Measurements from ENCODE around the gene GRID1.
A peak's percentile ranks its signal among the peaks of the same experiment; 100 is the strongest.

GRID1 gene

GRCh38 chr10:86372784-86373239, 6.2 kb upstream of the GRID1 start:
- Histone ChIP-seq H3K4me3 (no peak overlapping the region), H3K27ac (no peak overlapping the region)

GRCh38 chr10:86372119-86372783, 5.7 kb upstream of the GRID1 start:
- Histone ChIP-seq H3K4me3 (no peak overlapping the region), H3K27ac (no peak overlapping the region)

DNA sequence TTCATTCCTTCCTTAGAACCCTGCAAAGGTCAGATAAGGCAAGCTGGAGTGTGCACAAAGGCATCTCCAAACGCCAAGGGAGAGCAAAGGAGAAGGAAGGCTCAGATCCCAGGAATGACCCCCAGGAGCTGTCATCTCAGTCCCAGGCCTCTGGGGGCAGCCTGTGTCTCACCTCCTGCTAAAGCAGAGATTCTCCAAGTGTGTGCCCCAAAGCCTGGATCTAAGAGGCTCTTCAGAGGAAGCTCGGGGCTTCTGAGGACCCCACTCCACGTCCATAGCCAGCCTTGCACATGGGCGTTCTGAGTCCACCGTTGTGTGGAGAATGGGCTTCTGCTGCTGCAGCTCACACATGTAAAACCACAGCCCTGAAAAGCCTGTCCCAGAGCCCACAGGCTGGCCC, 5.1 kb upstream of the GRID1 start:
- Histone ChIP-seq H3K27ac (no peak overlapping the region), H3K4me3 (no peak overlapping the region)

- H3K27ac ChIP-seq = no peak overlapping the region
- no peak overlapping the region for H3K4me3 ChIP-seq
These were observed 4.5 kb upstream of the GRID1 start for GRCh38 chr10:86371116-86371515.

- no peak overlapping the region for H3K4me3 ChIP-seq
- no peak overlapping the region for H3K27ac ChIP-seq
These were observed 3.5 kb upstream of the GRID1 start for GRCh38 chr10:86370006-86370585.

GRCh38 chr10:86368987-86369386, 2.4 kb upstream of the GRID1 start:
- H3K27ac ChIP-seq = no peak overlapping the region
- no peak overlapping the region for H3K4me3 ChIP-seq

DNA sequence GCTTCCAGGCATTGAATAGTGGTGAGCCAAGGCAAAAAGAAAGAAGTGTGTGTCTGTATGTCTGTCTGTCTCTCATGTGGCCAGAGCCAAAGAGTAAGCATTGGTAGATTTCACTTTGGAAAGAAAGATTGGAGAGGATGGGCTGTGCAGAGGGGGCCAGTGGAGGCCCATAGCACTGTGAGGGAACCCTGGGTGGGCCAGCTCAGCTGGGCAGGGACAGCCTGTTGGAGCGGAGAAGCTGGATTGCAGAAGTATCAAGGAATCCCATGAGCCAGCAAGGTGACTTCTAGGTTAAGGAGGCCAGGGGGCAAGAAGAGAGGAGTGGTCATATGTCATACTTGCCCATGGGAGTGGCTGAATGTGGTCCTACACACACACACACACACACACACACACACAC, 1.5 kb upstream of the GRID1 start:
- H3K27ac ChIP-seq = no peak overlapping the region
- no peak overlapping the region for H3K4me3 ChIP-seq

DNA sequence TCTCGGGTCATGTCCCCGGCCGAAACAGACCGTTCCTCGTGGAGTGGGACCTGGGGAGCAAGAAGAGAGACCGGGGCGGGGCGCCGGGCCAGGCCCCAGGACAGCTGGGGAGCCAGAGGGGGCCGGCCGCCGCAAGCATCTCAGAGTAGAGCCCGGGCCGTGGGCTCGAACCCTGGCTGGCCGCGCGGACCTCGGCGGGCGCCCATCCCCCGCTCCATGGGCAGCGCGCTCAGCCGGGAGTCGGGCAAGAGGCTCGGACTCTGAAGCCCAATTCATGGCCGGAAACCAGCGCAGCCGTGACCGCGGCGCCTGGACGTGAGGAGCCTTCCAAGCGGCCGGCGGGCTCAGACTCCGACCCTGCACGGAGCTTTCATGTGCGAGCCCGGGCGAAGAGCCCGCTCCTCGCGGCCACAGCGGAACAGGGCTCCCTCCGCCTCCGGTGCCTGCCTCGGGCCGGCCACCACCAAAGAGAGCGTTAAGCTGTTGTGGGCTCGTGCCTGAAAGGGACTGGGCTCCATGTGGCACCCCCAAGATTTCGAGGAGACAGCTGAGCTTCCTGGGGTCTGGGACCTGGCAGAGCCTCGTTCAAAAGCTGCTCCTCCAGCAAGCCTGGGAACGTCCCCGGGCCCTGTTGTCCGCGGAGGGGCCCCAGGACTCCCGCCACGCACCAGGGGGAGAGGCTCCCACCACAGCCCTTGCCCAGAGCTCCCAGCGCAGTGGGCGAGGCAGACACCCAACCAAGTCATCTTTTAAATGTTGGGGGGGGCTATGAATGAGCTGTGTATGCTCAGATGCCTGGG, 757 bp upstream of the GRID1 start:
- Histone ChIP-seq H3K27ac (no peak overlapping the region), H3K4me3 (peak overlapping the region; percentile 20 to 54 (median 40))

DNA sequence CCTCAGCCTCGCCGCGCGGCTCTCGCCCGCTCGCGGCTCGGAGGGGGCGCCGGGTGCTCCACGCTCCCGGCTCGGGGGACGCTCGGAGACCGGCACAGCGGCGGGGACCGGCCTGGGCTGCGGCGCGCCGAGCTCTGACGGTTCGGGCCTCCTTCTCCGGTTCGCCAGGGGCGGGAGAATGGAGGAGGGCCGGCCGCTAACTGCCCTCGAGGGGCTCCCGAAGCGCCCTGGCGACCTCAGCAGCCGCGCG, 232 bp upstream of the GRID1 start:
- Histone ChIP-seq H3K27ac (peak overlapping the region in 1 of 21 experiments; percentile 2), H3K4me3 (peak overlapping the region; percentile 20 to 54 (median 40))

- Histone ChIP-seq H3K27ac (no peak overlapping the region), H3K4me3 (peak overlapping the region; percentile 27 to 54 (median 40))
These were observed 1.1 kb downstream of the GRID1 start for GRCh38 chr10:86365346-86366032.

- Histone ChIP-seq H3K4me3 (peak overlapping the region in 5 of 7 experiments; percentile 27 to 54 (median 43)), H3K27ac (no peak overlapping the region)
These were observed 1.9 kb downstream of the GRID1 start for GRCh38 chr10:86364491-86365345.

DNA sequence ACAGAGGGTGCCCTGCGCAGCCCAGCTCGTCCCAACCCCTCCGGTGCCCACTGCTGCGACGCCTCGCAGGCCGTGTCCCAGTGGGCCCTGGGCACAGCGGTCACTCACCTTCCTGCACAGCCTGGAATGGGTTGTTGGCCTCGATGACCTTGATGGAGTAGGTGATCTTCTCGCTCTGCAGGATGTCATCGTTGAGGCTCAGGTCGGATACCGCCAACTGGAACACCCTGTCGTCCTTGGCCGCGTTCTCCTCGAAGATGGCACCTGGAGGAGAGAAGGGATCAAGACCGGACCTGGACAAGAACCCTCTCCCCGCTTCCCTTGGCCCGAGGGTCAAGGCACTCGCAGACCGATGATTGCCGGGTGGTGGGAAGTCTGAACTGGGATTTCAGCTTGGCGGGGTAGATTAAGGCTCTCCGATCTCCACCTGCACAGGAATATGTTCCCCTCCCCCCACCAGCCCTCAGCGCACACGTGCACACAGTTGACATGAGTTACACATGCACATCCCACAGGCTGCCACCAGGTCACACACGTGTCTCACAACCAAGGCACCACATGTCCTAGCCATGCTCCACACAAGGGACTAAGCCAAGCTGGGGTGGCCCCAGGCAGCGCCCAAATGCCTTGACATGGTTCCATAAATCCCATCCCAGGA, 2.6 kb downstream of the GRID1 start:
- H3K27ac ChIP-seq = no peak overlapping the region
- peak overlapping the region in 2 of 7 experiments; percentile 6 to 23 for H3K4me3 ChIP-seq

GRCh38 chr10:86363184-86363832, 3.3 kb downstream of the GRID1 start:
- Histone ChIP-seq H3K4me3 (peak overlapping the region in 2 of 7 experiments; percentile 6 to 23), H3K27ac (no peak overlapping the region)

DNA sequence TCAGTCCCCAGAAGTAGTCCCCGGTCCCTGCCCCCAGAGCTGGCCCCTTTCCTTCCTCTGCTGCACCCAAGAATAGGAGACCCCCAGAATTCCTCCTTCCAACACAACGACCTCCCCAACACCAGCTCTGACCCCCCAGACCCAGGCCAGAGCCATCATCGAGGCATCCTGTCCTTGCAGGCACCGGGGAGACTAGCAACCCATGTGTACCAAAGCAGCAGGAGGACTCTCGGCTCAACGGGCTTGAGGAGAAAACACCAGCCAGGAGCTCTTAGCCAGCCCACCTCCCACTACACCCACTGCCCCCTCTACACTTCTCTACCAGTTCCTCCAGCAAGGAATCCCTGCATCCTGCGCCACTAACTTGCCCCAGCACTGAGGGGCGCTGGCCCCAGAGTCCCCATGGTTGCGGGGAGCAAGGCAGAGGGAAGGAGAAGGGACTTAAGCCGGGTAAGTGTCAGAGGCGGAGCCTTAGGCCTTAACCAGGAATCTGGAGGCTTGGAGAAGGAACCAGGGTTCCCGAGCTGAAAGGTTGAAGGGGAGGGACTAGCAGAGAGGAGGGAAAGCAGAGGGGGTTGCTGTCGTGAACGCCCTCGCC, 3.9 kb downstream of the GRID1 start:
- H3K27ac ChIP-seq = no peak overlapping the region
- peak overlapping the region in 1 of 7 experiments; percentile 23 for H3K4me3 ChIP-seq

GRCh38 chr10:86362129-86362527, 4.5 kb downstream of the GRID1 start:
- H3K27ac ChIP-seq = no peak overlapping the region
- no peak overlapping the region for H3K4me3 ChIP-seq

DNA sequence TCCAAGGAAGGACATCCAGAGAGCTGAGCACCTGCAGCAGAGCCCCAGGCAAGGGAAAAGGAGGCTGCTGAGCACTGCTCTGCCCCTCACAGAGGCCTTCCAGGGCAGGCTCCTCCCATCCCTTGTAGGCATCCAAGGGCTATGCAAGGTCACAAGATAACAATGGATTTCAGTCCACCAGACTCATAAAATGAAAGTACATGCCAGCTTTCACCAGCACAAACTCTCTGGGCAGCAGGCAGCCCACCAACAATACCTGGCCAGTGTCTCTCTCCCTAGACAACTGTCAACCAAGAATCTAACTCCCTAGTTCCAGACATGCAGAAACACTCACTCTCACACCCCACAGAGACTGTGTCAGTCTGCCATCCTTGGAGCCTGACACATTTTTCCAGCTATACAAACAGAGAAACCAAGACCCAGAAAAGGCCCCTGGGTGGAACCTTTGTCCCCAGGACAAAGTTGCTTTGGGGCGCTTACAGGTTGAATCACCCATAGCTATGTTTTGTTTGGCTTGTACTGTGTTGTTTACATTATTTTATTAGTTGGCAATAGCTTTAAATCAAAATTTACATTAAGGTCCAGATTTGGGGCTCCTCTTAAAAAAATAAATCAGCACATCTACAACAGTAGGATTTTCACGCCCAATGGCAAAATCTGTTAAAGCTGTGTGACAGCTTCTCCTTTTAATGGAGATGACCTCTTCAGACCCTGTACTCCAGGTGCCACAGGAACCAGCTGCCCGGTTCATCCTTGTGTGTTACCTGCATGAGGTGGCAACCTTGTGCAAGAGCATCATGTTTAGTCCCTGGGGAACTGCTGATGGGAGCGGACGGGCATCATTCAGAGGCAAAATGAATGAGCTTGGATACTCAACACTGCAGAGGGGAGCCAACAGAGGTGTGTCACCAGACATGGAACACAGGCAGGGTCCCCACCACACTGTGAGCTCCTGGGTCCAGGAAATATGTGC, 5.2 kb downstream of the GRID1 start:
- Histone ChIP-seq H3K27ac (no peak overlapping the region), H3K4me3 (no peak overlapping the region)

DNA sequence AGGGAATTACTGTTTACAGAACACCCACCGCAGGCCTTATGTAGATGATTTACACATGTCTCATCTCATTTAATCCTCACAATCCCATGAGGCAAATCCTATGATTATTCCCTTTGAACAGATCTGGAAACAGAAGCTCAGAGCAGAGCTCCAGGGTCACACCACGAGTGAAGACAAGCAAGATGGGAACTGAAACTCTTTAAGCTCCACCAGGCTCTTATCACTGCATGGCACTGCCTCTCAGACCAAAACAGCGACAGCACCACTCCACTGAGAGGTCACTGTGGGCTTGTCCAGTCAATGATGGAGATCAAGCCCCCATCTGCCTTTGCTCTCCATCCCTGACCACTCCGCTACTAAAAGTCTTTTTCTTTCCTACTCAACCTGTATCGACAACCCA, 5.9 kb downstream of the GRID1 start:
- Histone ChIP-seq H3K27ac (no peak overlapping the region), H3K4me3 (no peak overlapping the region)
